H1 (cell line): Measurements from ENCODE around the gene SLC5A9. TPM values are rescaled to one million over a fixed set of nuclear protein-coding genes. Genes with fewer than 3 reads are reported as not detected.
A peak's percentile ranks its signal among the peaks of the same experiment; 100 is the strongest.

Experiments
- CTCF ChIA-PET: fragments of 300-600 bp; sonication (Branson Sonifier 250); formaldehyde crosslinking; loops from one replicate; lab custom pipeline; 2021; ENCODE audit not compliant: partially characterized antibody; lab: Charles Lee
- POLR2A ChIA-PET: fragments of 300-600 bp; sonication (Branson Sonifier 250); formaldehyde crosslinking; loops from one replicate; lab custom pipeline; 2021; ENCODE audit warnings: inconsistent platforms; ENCODE audit not compliant: partially characterized antibody; lab: Charles Lee
- DNase-seq, 2 experiments: peaks; one replicate each; pipeline versions ENCODE4 v3.0.0 to v3.0.0-alpha.2; 2010 to 2022; ENCODE audit warnings: low spot score in 2 of 2, low read depth in 1 of 2, mixed read lengths in 1 of 2
- FAIRE-seq: peaks from 2 replicates; lab custom pipeline; 2011; peaks lifted over from hg19 to GRCh38; lab: Jason Lieb, UNC
- H2AFZ ChIP-seq: 2 replicates; pipeline ENCODE4 v1.8.1; 2012; ENCODE audit warnings: low read length, inconsistent platforms
- H2AK5ac ChIP-seq: 2 replicates; pipeline ENCODE4 v1.6.1; 2013; ENCODE audit warnings: low read depth, low read length
- H2BK120ac ChIP-seq: replicated peaks from 2 replicates; pipeline ENCODE3; 2013; ENCODE audit warnings: low read depth, low read length, inconsistent platforms
- H2BK12ac ChIP-seq: 2 replicates; pipeline ENCODE4 v1.6.1; 2013; ENCODE audit warnings: low read depth, low read length
- H2BK15ac ChIP-seq: 2 replicates; pipeline ENCODE4 v1.6.1; 2013; ENCODE audit warnings: low read length
- H2BK20ac ChIP-seq: 2 replicates; pipeline ENCODE4 v1.6.1; 2013; ENCODE audit warnings: low read length
- H2BK5ac ChIP-seq: 2 replicates; pipeline ENCODE4 v1.6.1; 2013; ENCODE audit warnings: low read depth, low read length
- H3K14ac ChIP-seq: 2 replicates; pipeline ENCODE4 v1.6.1; 2013; ENCODE audit warnings: inconsistent platforms; ENCODE audit not compliant: insufficient read length
- H3K18ac ChIP-seq: 2 replicates; pipeline ENCODE4 v1.6.1; 2013; ENCODE audit warnings: low read length; ENCODE audit errors: extremely low read depth
- H3K23ac ChIP-seq: 2 replicates; pipeline ENCODE4 v1.6.1; 2013; ENCODE audit warnings: inconsistent platforms; ENCODE audit not compliant: insufficient read length
- H3K23me2 ChIP-seq: 2 replicates; pipeline ENCODE4 v1.6.1; 2013; ENCODE audit warnings: low read depth, low read length
- H3K27ac ChIP-seq: 2 replicates; pipeline ENCODE4 v1.6.1; 2011; ENCODE audit warnings: low read depth, low read length, inconsistent platforms
- H3K27me3 ChIP-seq, 4 experiments: replicated peaks in 1 of 4; 1 replicate in 1 of 4; 2 replicates in 3 of 4; pipeline versions ENCODE4 v1.6.1 to v1.8.1; 2011 to 2013; ENCODE audit warnings: low read length in 3 of 4, mild to moderate bottlenecking in 3 of 4, inconsistent platforms in 2 of 4, mixed read lengths in 2 of 4, moderate library complexity in 1 of 4; ENCODE audit not compliant: control insufficient read depth in 3 of 4, insufficient read depth in 3 of 4; ENCODE audit errors: extremely low read depth in 1 of 4
- H3K36me3 ChIP-seq, 4 experiments: 2 replicates each; pipeline versions ENCODE4 v1.6.1 to v1.8.1; 2011 to 2013; ENCODE audit warnings: mild to moderate bottlenecking in 4 of 4, low read length in 3 of 4, moderate library complexity in 2 of 4, control low read depth in 1 of 4, inconsistent platforms in 1 of 4; ENCODE audit not compliant: insufficient read depth in 4 of 4, control insufficient read depth in 2 of 4
- H3K4ac ChIP-seq: replicated peaks from 2 replicates; pipeline ENCODE3; 2013; ENCODE audit warnings: low read length, low read depth, mixed read lengths, inconsistent platforms; ENCODE audit not compliant: insufficient read length
- H3K4me1 ChIP-seq, 4 experiments: replicated peaks in 1 of 4; 1 replicate in 1 of 4; 2 replicates in 3 of 4; pipeline versions ENCODE4 v1.6.1 to v1.8.1; 2011 to 2013; ENCODE audit warnings: low read length in 3 of 4, inconsistent platforms in 2 of 4, mixed read lengths in 1 of 4; ENCODE audit not compliant: insufficient read depth in 4 of 4, control insufficient read depth in 3 of 4
- H3K4me2 ChIP-seq, 2 experiments: 2 replicates each; pipeline versions ENCODE4 v1.6.1 to v1.8.1; 2011 to 2013; ENCODE audit warnings: low read depth in 2 of 2, low read length in 2 of 2, control low read depth in 1 of 2, inconsistent platforms in 1 of 2, mild to moderate bottlenecking in 1 of 2; ENCODE audit not compliant: insufficient read depth in 1 of 2
- H3K4me3 ChIP-seq, 4 experiments: fragments of 200-600, 300-600 bp in 1 of 4; sonication (generic), shearing (Covaris generic), sonication (Bioruptor Twin) in 1 of 4; 2 replicates each; pipeline versions ENCODE4 v1.5.1 to v1.8.1; 2011 to 2016; ENCODE audit warnings: low read length in 4 of 4, low read depth in 3 of 4, control low read depth in 2 of 4, inconsistent platforms in 2 of 4, mild to moderate bottlenecking in 2 of 4, mixed read lengths in 1 of 4, moderate library complexity in 1 of 4; ENCODE audit not compliant: insufficient read depth in 2 of 4; ENCODE audit errors: extremely low read depth in 1 of 4
- H3K56ac ChIP-seq: replicated peaks from 2 replicates; pipeline ENCODE3; 2013; ENCODE audit warnings: low read depth, mild to moderate bottlenecking, mixed read lengths, low read length, inconsistent platforms; ENCODE audit not compliant: insufficient read length
- H3K79me1 ChIP-seq: 2 replicates; pipeline ENCODE4 v1.6.1; 2013; ENCODE audit warnings: low read depth, low read length, control low read depth
- H3K79me2 ChIP-seq, 2 experiments: 2 replicates each; pipeline versions ENCODE4 v1.6.1 to v1.8.1; 2012 to 2013; ENCODE audit warnings: low read length in 2 of 2, mild to moderate bottlenecking in 2 of 2, inconsistent platforms in 1 of 2; ENCODE audit not compliant: insufficient read depth in 2 of 2, control insufficient read depth in 1 of 2
- H3K9ac ChIP-seq, 4 experiments: replicated peaks in 1 of 4; 1 replicate in 1 of 4; 2 replicates in 3 of 4; pipeline versions ENCODE4 v1.6.1 to v1.8.1; 2011 to 2013; ENCODE audit warnings: low read depth in 3 of 4, low read length in 3 of 4, control low read depth in 2 of 4, mild to moderate bottlenecking in 2 of 4, moderate library complexity in 2 of 4, inconsistent platforms in 1 of 4; ENCODE audit errors: extremely low read depth in 1 of 4
- H3K9me3 ChIP-seq, 2 experiments: 2 replicates each; pipeline versions ENCODE4 v1.6.1 to v1.8.1; 2012 to 2013; ENCODE audit warnings: mild to moderate bottlenecking in 2 of 2, moderate library complexity in 2 of 2, control low read depth in 1 of 2, inconsistent platforms in 1 of 2, low read depth in 1 of 2, low read length in 1 of 2, mixed read lengths in 1 of 2; ENCODE audit not compliant: insufficient read depth in 2 of 2
- H4K20me1 ChIP-seq, 2 experiments: replicated peaks in 1 of 2; 2 replicates each; pipeline versions ENCODE3 to v1.8.1; 2011 to 2013; ENCODE audit warnings: inconsistent platforms in 2 of 2, low read length in 2 of 2, mild to moderate bottlenecking in 1 of 2; ENCODE audit not compliant: insufficient read depth in 2 of 2, control insufficient read depth in 1 of 2
- H4K5ac ChIP-seq: 2 replicates; pipeline ENCODE4 v1.6.1; 2013; ENCODE audit warnings: low read length, low read depth, mixed read lengths, inconsistent platforms; ENCODE audit not compliant: insufficient read length
- H4K8ac ChIP-seq: 2 replicates; pipeline ENCODE4 v1.8.0; 2013; ENCODE audit warnings: mild to moderate bottlenecking, moderate library complexity, low read length, inconsistent platforms; ENCODE audit not compliant: insufficient read depth; ENCODE audit errors: extremely low read depth
- H4K91ac ChIP-seq: replicated peaks from 2 replicates; pipeline ENCODE3; 2013; ENCODE audit warnings: low read length, mixed read lengths, inconsistent platforms; ENCODE audit not compliant: insufficient read length
- CHD1 ChIP-seq: IDR thresholded peaks from 2 replicates; pipeline ENCODE4 v1.6.1; 2012; ENCODE audit warnings: low read depth, low read length, improper control_type of control experiment
- WGBS, 2 experiments: shearing (Covaris generic) in 1 of 2; methylation state at CpG; one replicate each; pipeline versions ENCODE4 v1.1.6 to v1.1.7; 2013 to 2015; ENCODE audit warnings: low lambda C conversion rate in 2 of 2, mixed read lengths in 2 of 2, inconsistent platforms in 1 of 2, low coverage in 1 of 2, missing lambda C conversion rate in 1 of 2; ENCODE audit not compliant: insufficient replicate concordance in 2 of 2, insufficient coverage in 1 of 2, insufficient read length in 1 of 2; ENCODE audit errors: extremely low coverage in 1 of 2, missing lambda C conversion rate in 1 of 2; 5-methylcytosine and 5-hydroxymethylcytosine counted together
- polyA plus RNA-seq, 7 experiments: library from polyadenylated mRNA; depleted of rRNA in 3 of 7; stranded (reverse) in 5 of 7; unstranded in 2 of 7; fragments of >200 nt in 5 of 7; fragments of 200-250 nt in 2 of 7; gene quantifications; 1 replicate in 5 of 7; 2 replicates in 1 of 7; 4 replicates in 1 of 7; pipeline versions ENCODE4 v1.2.1 to v1.2.3, GENCODE V29; 2011 to 2013; ENCODE audit warnings: missing spikeins in 2 of 7, mixed read lengths in 2 of 7
- total RNA-seq: library from RNA; stranded (reverse); fragmentation: NEBNext Ultra II Directional; extraction: Animal tissue kit (Norgen Biotek cat#: 25700); gene quantifications from 2 replicates; pipeline ENCODE4 v1.2.1, GENCODE V29; 2021

The SLC5A9 gene
- total and polyA plus RNA-seq, 2 of the 8 experiments (the other 6 are each of a cell fraction or from before 2014, with no cell fraction given) = 0.03 TPM; not detected in 1

DNA sequence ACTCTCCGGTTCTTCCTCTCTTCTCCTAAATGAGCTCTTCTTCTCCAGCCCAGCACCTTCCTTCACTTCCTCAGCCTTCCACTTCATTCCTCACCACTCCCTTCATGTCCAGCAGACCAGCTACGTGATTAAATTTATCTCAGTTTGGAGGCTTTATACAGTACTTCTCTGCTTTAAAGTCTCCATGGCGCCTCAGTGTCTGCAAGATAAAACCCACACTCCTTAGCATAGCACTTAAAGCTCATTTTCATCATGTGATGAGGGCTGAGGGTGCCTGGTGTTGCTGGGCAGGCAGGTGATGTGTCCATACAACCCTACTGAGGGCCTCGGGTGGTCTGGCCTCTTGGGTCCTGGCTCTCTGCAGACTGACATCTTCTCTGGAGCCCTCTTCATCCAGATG lies 7.7 kb downstream of the SLC5A9 start:
- H4K20me1 ChIP-seq = peaks cover 0 to 4% of the 10 kb centered on the region in 2 experiments
- no peak overlapping the region for H3K9ac ChIP-seq
- H3K4me3 ChIP-seq = no peak overlapping the region
- ChIA-PET POLR2A (no interaction called here), CTCF (interaction anchor here (0.8 to 2.0 kb wide), 6 partner anchors 13 to 475 kb away, joined by 3 to 8 read pairs (median 4); no protein-coding TSS in a partner anchor)
- peaks cover 6% of the 10 kb centered on the region; the same call in 1 of the 2 replicates for H3K23me2 ChIP-seq
- H3K4me1 ChIP-seq = no peaks in the 10 kb centered on the region
- no peak overlapping the region for H2BK15ac ChIP-seq
- no peak overlapping the region for H2BK5ac ChIP-seq
- H2AK5ac ChIP-seq = no peak overlapping the region
- H3K36me3 ChIP-seq = no peaks in the 10 kb centered on the region; a peak in 1 of 8 replicates
- no peak for TF ChIP-seq CHD1
- TF ChIP-seq, all 59 proteins: peak for 0
- no peak for FAIRE-seq
- Histone ChIP-seq H3K23ac (no peak overlapping the region), H3K9me3 (no peaks in the 10 kb centered on the region), H4K91ac (no peak overlapping the region), H4K8ac (peak overlapping the region; percentile 5; the same call in 1 of the 2 replicates), H3K14ac (no peak overlapping the region), H3K18ac (no peak overlapping the region), H2BK120ac (no peak overlapping the region), H3K27ac (no peak overlapping the region), H3K4ac (no peak overlapping the region), H3K79me2 (no peaks in the 10 kb centered on the region), H2BK12ac (no peak overlapping the region), H3K4me2 (no peak overlapping the region), H2AFZ (no peak overlapping the region), H2BK20ac (no peak overlapping the region), H3K27me3 (peaks cover 0 to 1% (median 0%) of the 10 kb centered on the region in 4 experiments; a peak in 1 of 7 replicates), H3K79me1 (no peaks in the 10 kb centered on the region), H3K56ac (no peak overlapping the region), H4K5ac (no peak overlapping the region)
- 92% methylated on average over 4 of the region's 4 CpGs; no CpG with 5 or more reads in 1 of the 2 experiments for WGBS, 2 experiments
- no peak for DNase-seq
